Measurements from ENCODE around the gene OR9Q1.

OR9Q1 gene

DNA sequence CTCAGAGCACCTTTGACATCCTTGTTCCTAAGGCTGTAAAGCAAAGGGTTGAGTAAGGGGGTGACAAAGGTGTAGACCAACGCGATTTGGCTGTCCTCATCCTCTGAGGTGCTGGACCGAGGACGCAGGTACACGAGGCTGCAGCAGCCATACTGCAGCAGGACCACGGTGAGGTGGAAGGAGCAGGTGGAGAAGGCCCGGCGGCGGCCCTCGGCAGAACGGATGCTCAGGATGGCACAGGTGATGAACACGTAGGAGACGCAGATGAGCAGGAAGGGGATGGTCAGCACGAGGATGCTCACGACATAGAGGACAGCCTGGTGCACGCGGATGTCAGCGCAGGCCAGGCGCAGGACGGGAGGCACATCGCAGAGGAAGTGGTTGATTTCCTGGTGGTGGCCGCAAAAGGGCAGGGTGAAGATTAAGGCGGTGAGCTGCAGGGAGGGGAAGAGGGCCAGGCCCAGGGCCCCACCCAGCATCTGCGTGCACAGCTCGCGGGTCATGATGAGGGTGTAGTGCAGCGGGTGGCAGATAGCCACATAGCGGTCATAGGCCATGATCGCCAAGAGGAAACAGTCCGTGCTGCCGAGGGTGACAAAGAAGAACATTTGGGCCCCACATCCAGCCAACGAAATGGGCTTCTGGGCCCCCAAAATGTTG is 204.4 kb downstream of the OR9Q1 start:
- no peak for DNase-seq (ENCODE audit: low read depth)
- H3K4me3 ChIP-seq (ENCODE audit: control insufficient read depth, low read depth, low read length) = no peak overlapping the region
- TF ChIP-seq CTCF (conservative IDR thresholded peaks at IDR 0.05; ENCODE audit: control insufficient read depth, insufficient read depth, low read depth, low read length) = no peak

Data from fibroblast of mammary gland (primary cell).